ENCODE data around the gene LCMT1.

- no peak for TF ChIP-seq EZH2phosphoT487 (IDR thresholded peaks at IDR 0.05; ENCODE audit: insufficient read depth, low read depth)
- no peak for TF ChIP-seq EZH2 (IDR thresholded peaks at IDR 0.05; ENCODE audit: insufficient read depth, poor library complexity, severe bottlenecking)
These were observed 1.9 kb upstream of the LCMT1 start for GRCh38 chr16:25109643-25110042.

Measured in GM23248 (cell line).